Keratinocyte (primary cell): ENCODE measurements around the gene SLC17A9.

Experiments used
- CTCF ChIP-seq, 3 experiments: IDR thresholded peaks in 1 of 3; conservative IDR thresholded peaks in 1 of 3; optimal IDR thresholded peaks in 1 of 3; 2 replicates in 2 of 3; 3 replicates in 1 of 3; pipeline versions ENCODE3 to v1.5.1; 2011; ENCODE audit warnings: low read length in 3 of 3, mild to moderate bottlenecking in 3 of 3, moderate library complexity in 2 of 3, control low read depth in 1 of 3, inconsistent platforms in 1 of 3; ENCODE audit not compliant: insufficient read depth in 2 of 3; ENCODE audit errors: extremely low read depth in 1 of 3
- EZH2 ChIP-seq: IDR thresholded peaks from one replicate; pipeline ENCODE4 v1.6.1; 2012; ENCODE audit warnings: inconsistent platforms, mild to moderate bottlenecking, low read length, moderate library complexity

DNA sequence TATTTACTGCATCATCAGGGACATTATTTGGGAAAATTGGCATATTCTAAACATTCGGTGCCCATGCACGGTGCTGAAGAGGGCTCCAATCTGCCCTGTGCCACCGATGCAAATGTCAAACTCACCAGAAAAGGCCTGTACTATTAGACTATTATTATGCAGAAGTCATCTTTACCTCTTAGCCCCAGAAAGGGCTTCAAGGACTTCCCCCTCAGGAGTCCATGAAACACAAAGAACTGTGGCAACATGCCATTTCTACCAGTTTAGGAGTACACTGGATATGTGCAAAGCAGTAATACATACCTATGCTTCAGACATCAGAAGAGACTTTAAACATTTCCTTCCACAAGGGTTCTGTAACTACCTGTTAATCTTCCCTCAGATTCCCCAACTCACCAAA, 34.8 kb upstream of the SLC17A9 start:
- TF ChIP-seq CTCF (optimal IDR thresholded peaks at IDR 0.05 in 1 of 3, IDR thresholded peaks at IDR 0.05 in 1 of 3, conservative IDR thresholded peaks at IDR 0.05 in 1 of 3; ENCODE audit: extremely low read depth in 1 of 3, insufficient read depth in 2 of 3, low read length in 3 of 3): no peak
- no peak for TF ChIP-seq EZH2
